GM19397 (cell line): ENCODE measurements around the gene GPR42.

Source experiments
- ATAC-seq: cut with Tn5 transposase; IDR thresholded peaks from one replicate; pipeline ENCODE4 v1.9.1; 2021; ENCODE audit warnings: mild to moderate bottlenecking, moderate library complexity; ENCODE audit not compliant: unreplicated experiment

GPR42 gene

DNA sequence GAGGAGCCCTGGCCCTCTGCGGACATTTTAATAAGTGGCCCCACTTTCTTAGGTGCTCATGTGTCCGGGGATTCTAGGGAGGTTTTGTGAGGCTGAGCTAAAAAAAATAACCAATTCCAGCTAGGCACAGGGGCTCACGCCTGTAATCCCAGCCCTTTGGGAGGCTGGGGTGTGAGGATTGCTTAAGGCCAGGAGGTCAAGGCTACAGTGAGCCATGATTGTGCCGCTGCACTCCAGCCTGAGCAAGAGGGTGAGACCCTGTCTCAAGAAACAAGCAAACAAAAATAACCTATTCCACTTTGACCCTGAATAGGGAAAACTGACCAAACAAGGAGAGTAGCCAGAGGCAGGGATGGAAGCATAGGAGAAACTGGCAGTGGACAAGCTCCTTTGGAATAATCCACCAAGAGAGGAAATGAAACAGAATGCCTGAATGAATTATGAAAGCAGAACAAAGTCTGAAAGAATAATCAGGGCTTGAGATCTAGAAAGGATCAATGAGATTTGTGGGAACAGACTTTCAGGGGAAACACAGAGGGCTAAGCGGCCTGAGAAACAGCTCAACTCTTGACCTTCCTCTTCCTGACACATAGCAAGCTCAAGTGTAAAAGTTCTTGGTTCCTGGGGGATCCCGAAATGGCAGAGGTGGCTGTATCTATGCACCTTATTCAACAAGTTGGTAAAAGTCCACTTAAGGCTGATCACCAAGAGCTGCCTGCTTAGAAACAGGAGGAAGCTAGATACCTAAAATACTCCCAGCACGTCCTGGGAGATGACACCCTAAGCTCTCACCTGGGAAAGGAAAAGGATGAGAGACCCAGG is 47.1 kb downstream of the GPR42 start:
- no peak for ATAC-seq

DNA sequence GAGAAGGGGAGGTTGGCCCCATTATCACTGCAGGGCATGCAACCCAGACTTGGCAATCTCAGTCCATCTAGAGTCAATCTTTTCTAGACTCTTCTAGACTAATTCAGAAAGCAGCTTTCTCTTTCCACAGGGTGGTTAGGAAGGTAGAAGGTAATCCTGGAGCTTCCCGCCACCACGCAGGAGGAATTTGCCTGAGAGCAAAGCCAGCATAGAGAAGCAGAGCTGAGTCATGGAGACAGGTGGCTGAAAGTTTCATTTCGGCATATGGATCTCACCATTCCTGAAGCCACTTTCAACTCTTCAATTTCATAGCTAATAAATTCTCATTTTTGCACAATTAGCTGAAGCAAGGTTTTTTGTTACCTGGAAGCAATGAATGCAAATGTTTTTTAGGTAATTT is 48.2 kb downstream of the GPR42 start:
- no peak for ATAC-seq

DNA sequence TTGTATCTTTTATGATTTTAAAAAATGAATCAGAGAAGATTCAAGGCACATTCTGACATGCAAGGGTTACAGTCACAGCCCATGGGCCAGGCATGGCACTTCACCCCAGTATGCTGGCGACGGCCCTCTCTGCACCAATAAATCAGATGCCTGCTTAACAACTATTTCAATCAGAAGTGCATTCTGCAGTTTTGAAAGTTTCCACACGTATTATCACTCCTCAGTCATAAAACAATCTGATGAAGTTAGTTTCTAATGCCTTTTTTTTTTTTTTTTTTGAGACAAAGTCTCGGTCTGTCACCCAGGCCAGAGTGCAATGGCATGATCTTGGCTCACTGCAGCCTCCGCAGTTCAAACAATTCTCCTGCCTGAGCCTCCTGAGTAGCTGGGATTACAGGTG is 48.9 kb downstream of the GPR42 start:
- ATAC-seq = no peak

DNA sequence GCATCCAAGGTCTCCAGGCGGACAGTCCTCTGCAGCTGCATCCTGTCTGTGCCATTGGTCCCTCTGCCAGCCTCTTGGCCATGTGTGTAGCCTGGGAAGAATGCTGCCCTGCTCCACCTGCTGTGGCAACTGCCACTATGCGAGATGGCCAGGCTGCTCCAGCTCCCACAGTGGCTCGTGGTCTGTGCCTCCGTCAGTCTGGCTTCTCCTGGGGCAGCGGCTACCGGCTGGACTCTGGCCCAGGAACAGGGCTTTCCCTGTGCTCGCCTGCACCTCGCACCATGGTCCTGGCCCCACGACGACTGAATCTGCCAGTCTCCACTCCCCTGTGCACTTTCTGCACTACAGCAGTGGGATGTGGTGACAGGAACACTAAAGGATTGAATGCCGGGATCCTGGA is 50.5 kb downstream of the GPR42 start:
- ATAC-seq = no peak
